Liver (tissue), 9 donors: ENCODE data around the gene KRTAP5-6. TPM values are rescaled to one million over a fixed set of nuclear protein-coding genes. Genes with fewer than 3 reads are reported as not detected.

Source experiments
- DNase-seq: peaks from one replicate; pipeline ENCODE4 v3.0.0-alpha.2; 2017; ENCODE audit warnings: low spot score
- H3K27ac ChIP-seq, 2 donors: one replicate each; pipeline ENCODE4 v1.7.0; 2013; ENCODE audit warnings: inconsistent platforms in 2 of 2, low read length in 2 of 2, control low read depth in 1 of 2, low read depth in 1 of 2, mild to moderate bottlenecking in 1 of 2
- H3K27me3 ChIP-seq, 4 donors: one replicate each; pipeline versions ENCODE4 v1.6.1 to v1.7.0; 2013; ENCODE audit warnings: low read length in 3 of 4, inconsistent platforms in 1 of 4, mild to moderate bottlenecking in 1 of 4, moderate library complexity in 1 of 4; ENCODE audit not compliant: control insufficient read depth in 4 of 4, insufficient read depth in 4 of 4
- H3K36me3 ChIP-seq, 4 donors: one replicate each; pipeline versions ENCODE4 v1.6.1 to v1.7.0; 2013; ENCODE audit warnings: low read length in 3 of 4, mild to moderate bottlenecking in 3 of 4, low read depth in 1 of 4, moderate library complexity in 1 of 4; ENCODE audit not compliant: control insufficient read depth in 4 of 4, insufficient read depth in 3 of 4
- H3K4me1 ChIP-seq, 4 donors: one replicate each; pipeline versions ENCODE4 v1.6.1 to v1.7.0; 2013; ENCODE audit warnings: low read length in 3 of 4, mild to moderate bottlenecking in 3 of 4, moderate library complexity in 1 of 4; ENCODE audit not compliant: control insufficient read depth in 4 of 4, insufficient read depth in 4 of 4
- H3K4me3 ChIP-seq, 3 donors: one replicate each; pipeline versions ENCODE4 v1.6.1 to v1.7.0; 2013; ENCODE audit warnings: low read length in 3 of 3, control low read depth in 1 of 3, low read depth in 1 of 3, mild to moderate bottlenecking in 1 of 3
- H3K9ac ChIP-seq, 2 donors: one replicate each; pipeline ENCODE4 v1.7.0; 2013; ENCODE audit warnings: low read length in 2 of 2, mild to moderate bottlenecking in 2 of 2, moderate library complexity in 2 of 2, control low read depth in 1 of 2, low read depth in 1 of 2
- H3K9me3 ChIP-seq, 4 donors: one replicate each; pipeline versions ENCODE4 v1.6.1 to v1.7.0; 2013; ENCODE audit warnings: low read length in 3 of 4; ENCODE audit not compliant: control insufficient read depth in 4 of 4
- EGR1 ChIP-seq, 2 donors: IDR thresholded peaks; 2 replicates each; pipeline ENCODE4 v1.6.1; 2016 to 2018; ENCODE audit warnings: antibody characterized with exemption in 2 of 2, low read depth in 2 of 2
- FOXA2 ChIP-seq: IDR thresholded peaks from 2 replicates; pipeline ENCODE4 v1.6.1; 2016; ENCODE audit warnings: antibody characterized with exemption
- HNF4A ChIP-seq, 2 donors: conservative IDR thresholded peaks; 2 replicates each; pipeline ENCODE4 v1.6.1; 2016; ENCODE audit warnings: antibody characterized with exemption in 2 of 2, mild to moderate bottlenecking in 2 of 2
- HNF4G ChIP-seq: IDR thresholded peaks from 2 replicates; pipeline ENCODE4 v1.6.1; 2016; ENCODE audit warnings: antibody characterized with exemption
- JUND ChIP-seq, 2 donors: IDR thresholded peaks; 2 replicates each; pipeline ENCODE4 v1.6.1; 2016; ENCODE audit warnings: antibody characterized with exemption in 2 of 2
- NR2F2 ChIP-seq: IDR thresholded peaks from 2 replicates; pipeline ENCODE4 v1.6.1; 2016; ENCODE audit warnings: antibody characterized with exemption
- RAD21 ChIP-seq, 2 donors: IDR thresholded peaks; 2 replicates each; pipeline ENCODE4 v1.6.1; 2016; ENCODE audit warnings: antibody characterized with exemption in 2 of 2, mild to moderate bottlenecking in 2 of 2
- SP1 ChIP-seq: IDR thresholded peaks from 2 replicates; pipeline ENCODE4 v1.6.1; 2018; ENCODE audit warnings: antibody characterized with exemption, mild to moderate bottlenecking
- TAF1 ChIP-seq: conservative IDR thresholded peaks from 2 replicates; pipeline ENCODE4 v1.6.1; 2016; ENCODE audit warnings: antibody characterized with exemption, mild to moderate bottlenecking
- YY1 ChIP-seq: IDR thresholded peaks from 2 replicates; pipeline ENCODE4 v1.6.1; 2016; ENCODE audit warnings: antibody characterized with exemption, mild to moderate bottlenecking
- WGBS: extraction: QIAGEN DNeasy Blood & Tissue Kit; methylation state at CpG from one replicate; pipeline ENCODE4 v1.1.7; 2013; 5-methylcytosine and 5-hydroxymethylcytosine counted together
- polyA plus RNA-seq, 2 donors: library from polyadenylated mRNA; stranded (reverse) in 1 of 2; unstranded in 1 of 2; fragments of 200-250 nt in 1 of 2; fragments of >200 nt in 1 of 2; fragmentation: Nextera tagmentation in 1 of 2; extraction: Ambion mirVana in 1 of 2; gene quantifications; one replicate each; pipeline versions ENCODE4 v1.2.1 to v1.2.3, GENCODE V29; 2013 to 2015
- total RNA-seq, 2 donors: library from RNA; depleted of rRNA; stranded (reverse); fragments of >200 nt; gene quantifications; one replicate each; pipeline ENCODE4 v1.2.3, GENCODE V29; 2014
- TF ChIP-seq, protein P1 (sequence below): IDR thresholded peaks from 2 replicates; pipeline ENCODE4 v1.6.1; 2016; ENCODE audit warnings: antibody characterized with exemption, mild to moderate bottlenecking
- TF ChIP-seq, protein P2 (sequence below): IDR thresholded peaks from 2 replicates; pipeline ENCODE4 v1.6.1; 2016; ENCODE audit warnings: antibody characterized with exemption
- donor health status: healthy.
- donor health status: healthy.
- donor health status: healthy.
- donor health status: healthy.
- donor health status: healthy.

Gene KRTAP5-6
- total and polyA plus RNA-seq, 4 donors: 0.84 to 1.2 TPM; not detected in 2

DNA sequence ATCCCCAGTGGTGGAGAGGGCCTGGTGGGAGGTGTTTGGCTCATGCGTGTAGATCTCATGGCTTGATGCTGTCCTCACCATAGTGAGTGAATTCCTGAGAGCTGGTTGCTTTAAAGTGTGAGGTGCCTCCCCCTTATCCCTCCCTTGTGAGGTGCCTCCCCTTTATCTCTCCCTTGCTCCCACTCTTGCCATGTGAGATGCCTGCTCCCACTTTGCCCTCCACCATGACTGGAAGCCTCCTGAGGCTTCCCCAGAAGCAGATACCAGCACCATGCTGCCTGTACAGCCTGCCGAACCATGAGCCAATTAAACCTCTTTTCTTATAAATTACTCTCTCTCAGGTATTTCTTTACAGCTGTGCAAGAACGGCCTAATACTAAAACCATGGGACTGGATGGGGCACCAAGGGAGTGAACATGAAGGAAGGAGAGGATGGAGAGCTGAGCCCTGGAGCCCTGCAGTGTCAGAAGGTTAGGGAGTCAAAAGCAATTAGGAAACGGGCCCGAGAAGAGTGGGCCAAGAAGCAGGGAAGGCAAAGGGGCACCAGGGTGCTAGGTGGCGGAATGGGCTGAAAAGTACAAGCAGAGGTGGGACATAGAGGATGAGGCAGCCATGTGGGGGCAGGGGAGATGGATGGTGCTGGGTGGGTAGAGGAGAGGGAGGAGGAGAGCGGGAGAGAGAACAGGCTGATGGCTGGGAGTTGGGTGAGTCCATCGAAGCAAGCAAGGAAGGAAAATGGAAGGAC, 44.0 kb downstream of the KRTAP5-6 start:
- peaks cover 4 to 22% (median 16%) of the 10 kb centered on the region in 4 donors for H3K9me3 ChIP-seq
- H3K27me3 ChIP-seq: peaks cover 0 to 2% (median 0%) of the 10 kb centered on the region in 4 donors
- H3K9ac ChIP-seq: no peak overlapping the region
- no peak for DNase-seq
- no peak for TF ChIP-seq FOXA2
- TF ChIP-seq, protein P1, sequence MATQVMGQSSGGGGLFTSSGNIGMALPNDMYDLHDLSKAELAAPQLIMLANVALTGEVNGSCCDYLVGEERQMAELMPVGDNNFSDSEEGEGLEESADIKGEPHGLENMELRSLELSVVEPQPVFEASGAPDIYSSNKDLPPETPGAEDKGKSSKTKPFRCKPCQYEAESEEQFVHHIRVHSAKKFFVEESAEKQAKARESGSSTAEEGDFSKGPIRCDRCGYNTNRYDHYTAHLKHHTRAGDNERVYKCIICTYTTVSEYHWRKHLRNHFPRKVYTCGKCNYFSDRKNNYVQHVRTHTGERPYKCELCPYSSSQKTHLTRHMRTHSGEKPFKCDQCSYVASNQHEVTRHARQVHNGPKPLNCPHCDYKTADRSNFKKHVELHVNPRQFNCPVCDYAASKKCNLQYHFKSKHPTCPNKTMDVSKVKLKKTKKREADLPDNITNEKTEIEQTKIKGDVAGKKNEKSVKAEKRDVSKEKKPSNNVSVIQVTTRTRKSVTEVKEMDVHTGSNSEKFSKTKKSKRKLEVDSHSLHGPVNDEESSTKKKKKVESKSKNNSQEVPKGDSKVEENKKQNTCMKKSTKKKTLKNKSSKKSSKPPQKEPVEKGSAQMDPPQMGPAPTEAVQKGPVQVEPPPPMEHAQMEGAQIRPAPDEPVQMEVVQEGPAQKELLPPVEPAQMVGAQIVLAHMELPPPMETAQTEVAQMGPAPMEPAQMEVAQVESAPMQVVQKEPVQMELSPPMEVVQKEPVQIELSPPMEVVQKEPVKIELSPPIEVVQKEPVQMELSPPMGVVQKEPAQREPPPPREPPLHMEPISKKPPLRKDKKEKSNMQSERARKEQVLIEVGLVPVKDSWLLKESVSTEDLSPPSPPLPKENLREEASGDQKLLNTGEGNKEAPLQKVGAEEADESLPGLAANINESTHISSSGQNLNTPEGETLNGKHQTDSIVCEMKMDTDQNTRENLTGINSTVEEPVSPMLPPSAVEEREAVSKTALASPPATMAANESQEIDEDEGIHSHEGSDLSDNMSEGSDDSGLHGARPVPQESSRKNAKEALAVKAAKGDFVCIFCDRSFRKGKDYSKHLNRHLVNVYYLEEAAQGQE: peak; percentile 14
- H3K4me3 ChIP-seq: no peak overlapping the region
- 84% methylated on average over 8 of the region's 8 CpGs for WGBS
- no peaks in the 10 kb centered on the region for H3K36me3 ChIP-seq
- peaks cover 0 to 3% (median 1%) of the 10 kb centered on the region in 4 donors for H3K4me1 ChIP-seq
- H3K27ac ChIP-seq: no peak overlapping the region

DNA sequence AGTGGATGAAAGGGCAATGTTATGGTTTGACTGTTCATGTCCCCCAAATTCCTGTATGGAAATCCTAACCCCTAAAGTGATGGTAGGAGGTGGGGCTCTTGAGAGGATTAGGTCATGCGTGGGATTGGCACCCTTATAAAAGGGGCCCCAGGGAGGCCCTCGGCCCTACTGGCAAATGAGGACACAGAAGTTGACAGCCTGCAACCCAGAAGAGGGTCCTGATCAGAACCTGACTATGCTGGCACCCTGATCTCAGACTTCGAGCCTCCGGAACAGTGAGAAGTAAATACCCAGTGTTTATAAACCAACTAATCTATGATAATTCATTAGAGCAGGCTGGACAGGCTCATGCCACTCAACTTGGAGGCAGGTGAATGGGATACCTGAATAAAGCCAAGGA, 44.7 kb downstream of the KRTAP5-6 start:
- TF ChIP-seq FOXA2 (no peak), HNF4G (no peak), TAF1 (no peak), EGR1 (IDR thresholded peaks at IDR 0.05; ENCODE audit: low read depth in 2 of 2) (no peak), SP1 (no peak), HNF4A (conservative IDR thresholded peaks at IDR 0.05) (no peak), YY1 (no peak), JUND (IDR thresholded peaks at IDR 0.05) (no peak), RAD21 (IDR thresholded peaks at IDR 0.05) (no peak), NR2F2 (no peak)
- TF ChIP-seq, protein P2, sequence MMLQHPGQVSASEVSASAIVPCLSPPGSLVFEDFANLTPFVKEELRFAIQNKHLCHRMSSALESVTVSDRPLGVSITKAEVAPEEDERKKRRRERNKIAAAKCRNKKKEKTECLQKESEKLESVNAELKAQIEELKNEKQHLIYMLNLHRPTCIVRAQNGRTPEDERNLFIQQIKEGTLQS: no peak
- TF ChIP-seq, protein P1: no peak
- 72% methylated on average over 4 of the region's 4 CpGs for WGBS
- DNase-seq: no peak

More for the DNA sequence above, 44.7 kb downstream of the KRTAP5-6 start:
- Histone ChIP-seq H3K4me3 (no peak overlapping the region), H3K36me3 (no peaks in the 10 kb centered on the region), H3K9me3 (peaks cover 4 to 15% (median 10%) of the 10 kb centered on the region in 4 donors), H3K27me3 (peaks cover 0 to 2% (median 0%) of the 10 kb centered on the region in 4 donors), H3K4me1 (peaks cover 0 to 6% (median 1%) of the 10 kb centered on the region in 4 donors), H3K27ac (no peak overlapping the region), H3K9ac (no peak overlapping the region)
